CD14-positive monocyte (primary cell): Measurements from ENCODE around the gene IGF2BP3. TPM values are rescaled to one million over a fixed set of nuclear protein-coding genes. Genes with fewer than 3 reads are reported as not detected.

ENCODE experiments used
- DNase-seq, 3 donors: peaks; one replicate each; pipeline ENCODE4 v3.0.0-alpha.2; 2011 to 2022
- H2AFZ ChIP-seq: 2 replicates; pipeline ENCODE4 v1.6.0; 2012; ENCODE audit warnings: mild to moderate bottlenecking, low read depth, low read length, inconsistent platforms; ENCODE audit not compliant: insufficient read depth, poor library complexity, severe bottlenecking
- H3K27ac ChIP-seq, 2 donors: 1 replicate in 1 of 2; 2 replicates in 1 of 2; pipeline ENCODE4 v1.5.1; 2012 to 2013; ENCODE audit warnings: low read length in 2 of 2, control low read depth in 1 of 2, inconsistent platforms in 1 of 2, low read depth in 1 of 2, mild to moderate bottlenecking in 1 of 2
- H3K27me3 ChIP-seq, 2 donors: one replicate each; pipeline versions ENCODE4 v1.6.0 to v1.6.1; 2011 to 2013; ENCODE audit warnings: low read length in 2 of 2; ENCODE audit not compliant: control insufficient read depth in 2 of 2, insufficient read depth in 2 of 2
- H3K36me3 ChIP-seq, 2 donors: replicated peaks in 1 of 2; 1 replicate in 1 of 2; 2 replicates in 1 of 2; pipeline versions ENCODE4 v1.5.1 to v1.6.1; 2012 to 2013; ENCODE audit warnings: low read length in 2 of 2, control low read depth in 1 of 2, inconsistent platforms in 1 of 2, mild to moderate bottlenecking in 1 of 2; ENCODE audit not compliant: insufficient read depth in 2 of 2, control insufficient read depth in 1 of 2
- H3K4me1 ChIP-seq, 2 donors: 1 replicate in 1 of 2; 2 replicates in 1 of 2; pipeline versions ENCODE4 v1.5.1 to v1.6.1; 2012 to 2013; ENCODE audit warnings: low read length in 2 of 2, control low read depth in 1 of 2, inconsistent platforms in 1 of 2, mild to moderate bottlenecking in 1 of 2, moderate library complexity in 1 of 2; ENCODE audit not compliant: insufficient read depth in 2 of 2, control insufficient read depth in 1 of 2
- H3K4me2 ChIP-seq: replicated peaks from 2 replicates; pipeline ENCODE3; 2012; ENCODE audit warnings: low read length, moderate library complexity, mild to moderate bottlenecking; ENCODE audit not compliant: poor library complexity, severe bottlenecking; ENCODE audit errors: extremely low read depth
- H3K4me3 ChIP-seq, 3 experiments: fragments of 200-600 bp in 1 of 3; sonication (generic) in 1 of 3; replicated peaks in 1 of 3; 1 replicate in 2 of 3; 2 replicates in 1 of 3; pipeline ENCODE4 v1.5.1; 2011 to 2013; ENCODE audit warnings: low read length in 3 of 3, mild to moderate bottlenecking in 3 of 3, control low read depth in 2 of 3, low read depth in 2 of 3, inconsistent platforms in 1 of 3, moderate library complexity in 1 of 3
- H3K79me2 ChIP-seq: 2 replicates; pipeline ENCODE4 v1.6.0; 2012; ENCODE audit warnings: mild to moderate bottlenecking, control low read depth, inconsistent platforms, low read length, moderate library complexity; ENCODE audit not compliant: insufficient read depth
- H3K9ac ChIP-seq: 2 replicates; pipeline ENCODE4 v1.6.0; 2017; ENCODE audit warnings: low read length, mild to moderate bottlenecking; ENCODE audit not compliant: insufficient read depth, poor library complexity, severe bottlenecking
- H3K9me3 ChIP-seq, 2 donors: replicated peaks in 1 of 2; 1 replicate in 1 of 2; 2 replicates in 1 of 2; pipeline versions ENCODE4 v1.5.1 to v1.6.1; 2012 to 2013; ENCODE audit warnings: low read length in 2 of 2, control low read depth in 1 of 2; ENCODE audit not compliant: control insufficient read depth in 1 of 2, insufficient read depth in 1 of 2
- H4K20me1 ChIP-seq: 2 replicates; pipeline ENCODE4 v1.6.0; 2012; ENCODE audit warnings: mild to moderate bottlenecking, low read length, control low read depth, moderate library complexity; ENCODE audit not compliant: insufficient read depth
- H3K27ac Mint-ChIP-seq, 7 donors: one replicate each; pipeline ENCODE4 v1.8.0; 2020; ENCODE audit warnings: mild to moderate bottlenecking in 7 of 7, mixed read lengths in 7 of 7, moderate library complexity in 6 of 7, inconsistent platforms in 2 of 7
- H3K27me3 Mint-ChIP-seq, 3 donors: one replicate each; pipeline ENCODE4 v1.8.0; 2021 to 2022; ENCODE audit warnings: low read depth in 3 of 3, mild to moderate bottlenecking in 3 of 3, mixed read lengths in 3 of 3, moderate library complexity in 3 of 3, inconsistent platforms in 1 of 3
- H3K36me3 Mint-ChIP-seq, 2 donors: one replicate each; pipeline ENCODE4 v1.8.0; 2020; ENCODE audit warnings: mixed read lengths in 2 of 2, inconsistent platforms in 1 of 2, mild to moderate bottlenecking in 1 of 2
- H3K4me1 Mint-ChIP-seq: one replicate; pipeline ENCODE4 v1.8.0; 2020; ENCODE audit warnings: mild to moderate bottlenecking, mixed read lengths
- H3K4me3 Mint-ChIP-seq, 2 donors: one replicate each; pipeline ENCODE4 v1.8.0; 2020; ENCODE audit warnings: mild to moderate bottlenecking in 2 of 2, mixed read lengths in 2 of 2, moderate library complexity in 1 of 2
- H3K9me3 Mint-ChIP-seq, 7 donors: one replicate each; pipeline ENCODE4 v1.8.0; 2020 to 2022; ENCODE audit warnings: mixed read lengths in 7 of 7, mild to moderate bottlenecking in 6 of 7, moderate library complexity in 6 of 7, inconsistent platforms in 2 of 7
- WGBS: methylation state at CpG from one replicate; pipeline ENCODE4 v1.1.5; 2013; ENCODE audit warnings: missing lambda C conversion rate; ENCODE audit not compliant: insufficient coverage; 5-methylcytosine and 5-hydroxymethylcytosine counted together
- intact Hi-C, 2 donors: fragments of 100-400 bp; cut with micrococcal nuclease; formaldehyde crosslinking; loops; one replicate each; pipeline versions ENCODE4 v1.15.0 to v1.15.1; 2023
- polyA plus RNA-seq, 3 donors: library from polyadenylated mRNA; depleted of rRNA in 1 of 3; unstranded in 2 of 3; stranded (reverse) in 1 of 3; fragments of 300-500 nt in 2 of 3; fragments of >200 nt in 1 of 3; fragmentation: Illumina TruSeq in 2 of 3; gene quantifications; 1 replicate in 2 of 3; 2 replicates in 1 of 3; pipeline ENCODE4 v1.2.3, GENCODE V29; 2012 to 2021
- TF ChIP-seq, protein P1 (sequence below): fragments of 200-600 bp; IDR thresholded peaks from one replicate; pipeline ENCODE4 v1.8.0; 2022; ENCODE audit warnings: antibody characterized with exemption, mild to moderate bottlenecking

The IGF2BP3 gene
- polyA plus RNA-seq, 3 donors: 0.60 to 5.3 (median 3.2) TPM

DNA sequence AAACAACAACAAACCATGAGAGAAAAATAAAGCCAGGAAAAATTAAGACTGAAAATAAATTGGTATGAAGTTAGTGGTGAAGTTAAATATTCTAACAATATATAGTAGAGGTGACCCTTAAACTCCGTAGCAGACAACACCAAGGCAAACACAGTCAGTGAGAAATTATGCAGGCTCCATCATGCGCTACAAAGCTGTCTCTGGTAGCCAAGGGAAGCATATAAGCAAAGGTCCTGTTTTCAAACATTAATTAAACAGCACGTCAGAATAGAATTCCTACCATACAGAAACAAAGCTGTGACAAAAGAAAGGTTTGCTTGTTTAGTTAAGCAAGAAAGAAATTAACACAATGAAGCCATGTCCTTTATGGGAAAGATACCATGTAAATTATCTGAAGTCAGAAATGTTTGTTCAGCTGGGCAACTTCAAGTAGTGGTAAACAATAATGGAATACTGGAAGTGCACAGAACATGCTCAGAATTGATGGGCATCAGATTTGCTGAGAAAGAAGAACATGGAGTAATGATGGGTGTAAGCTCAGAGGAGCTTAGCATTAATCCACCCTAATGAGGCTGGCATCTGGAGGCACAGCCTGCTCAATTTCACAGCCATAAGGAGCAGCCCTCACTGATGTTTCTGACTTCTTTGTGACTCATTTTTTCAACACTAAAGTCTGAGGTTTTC lies 75.7 kb downstream of the IGF2BP3 start:
- H3K79me2 ChIP-seq: no peaks in the 10 kb centered on the region
- Mint-ChIP-seq H3K4me3 (no peak overlapping the region), H3K4me1 (no peaks in the 10 kb centered on the region), H3K36me3 (no peaks in the 10 kb centered on the region), H3K9me3 (no peaks in the 10 kb centered on the region), H3K27ac (no peak overlapping the region), H3K27me3 (peaks cover 1 to 5% (median 4%) of the 10 kb centered on the region in 3 donors)
- no peak overlapping the region for H2AFZ ChIP-seq
- TF ChIP-seq, protein P1, sequence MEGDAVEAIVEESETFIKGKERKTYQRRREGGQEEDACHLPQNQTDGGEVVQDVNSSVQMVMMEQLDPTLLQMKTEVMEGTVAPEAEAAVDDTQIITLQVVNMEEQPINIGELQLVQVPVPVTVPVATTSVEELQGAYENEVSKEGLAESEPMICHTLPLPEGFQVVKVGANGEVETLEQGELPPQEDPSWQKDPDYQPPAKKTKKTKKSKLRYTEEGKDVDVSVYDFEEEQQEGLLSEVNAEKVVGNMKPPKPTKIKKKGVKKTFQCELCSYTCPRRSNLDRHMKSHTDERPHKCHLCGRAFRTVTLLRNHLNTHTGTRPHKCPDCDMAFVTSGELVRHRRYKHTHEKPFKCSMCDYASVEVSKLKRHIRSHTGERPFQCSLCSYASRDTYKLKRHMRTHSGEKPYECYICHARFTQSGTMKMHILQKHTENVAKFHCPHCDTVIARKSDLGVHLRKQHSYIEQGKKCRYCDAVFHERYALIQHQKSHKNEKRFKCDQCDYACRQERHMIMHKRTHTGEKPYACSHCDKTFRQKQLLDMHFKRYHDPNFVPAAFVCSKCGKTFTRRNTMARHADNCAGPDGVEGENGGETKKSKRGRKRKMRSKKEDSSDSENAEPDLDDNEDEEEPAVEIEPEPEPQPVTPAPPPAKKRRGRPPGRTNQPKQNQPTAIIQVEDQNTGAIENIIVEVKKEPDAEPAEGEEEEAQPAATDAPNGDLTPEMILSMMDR: no peak
- no peak overlapping the region for H3K4me3 ChIP-seq
- 100% methylated on average over 1 of the region's 3 CpGs for WGBS
- no peaks in the 10 kb centered on the region for H4K20me1 ChIP-seq
- no peak overlapping the region for H3K4me2 ChIP-seq
- H3K27ac ChIP-seq: no peak overlapping the region
- no peak for DNase-seq
- no peaks in the 10 kb centered on the region for H3K36me3 ChIP-seq
- H3K9me3 ChIP-seq: no peaks in the 10 kb centered on the region
- H3K27me3 ChIP-seq: no peaks in the 10 kb centered on the region
- no peak overlapping the region for H3K9ac ChIP-seq
- H3K4me1 ChIP-seq: no peaks in the 10 kb centered on the region
- intact Hi-C loops: no loop called here

DNA sequence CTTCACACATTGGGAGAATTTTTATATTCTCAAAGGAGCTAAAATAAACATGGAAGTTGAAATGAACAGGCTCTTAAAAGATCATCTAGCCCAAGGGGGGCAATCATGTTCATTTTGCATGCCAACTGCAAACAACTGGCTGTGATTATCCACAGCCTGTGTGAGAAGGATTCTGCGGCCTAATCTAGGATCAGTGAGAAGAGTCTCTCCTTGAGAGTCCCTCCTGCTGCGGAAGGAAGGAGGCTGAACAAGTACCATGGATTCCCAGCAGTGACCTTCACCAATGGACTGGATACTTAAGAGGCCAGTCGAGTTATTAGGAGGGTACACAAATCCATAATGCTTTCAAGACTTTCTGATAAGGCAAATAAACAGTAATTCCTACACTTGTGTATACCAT lies 76.7 kb downstream of the IGF2BP3 start:
- no peaks in the 10 kb centered on the region for H3K36me3 ChIP-seq
- intact Hi-C loops: no loop called here
- no peak for DNase-seq
- WGBS: 100% methylated on average over 1 of the region's 3 CpGs
- H3K9me3 Mint-ChIP-seq: no peaks in the 10 kb centered on the region
- no peaks in the 10 kb centered on the region for H3K27me3 ChIP-seq
- no peaks in the 10 kb centered on the region for H3K9me3 ChIP-seq
- no peaks in the 10 kb centered on the region for H3K79me2 ChIP-seq
- peaks cover 1 to 5% (median 4%) of the 10 kb centered on the region in 3 donors for H3K27me3 Mint-ChIP-seq
- no peaks in the 10 kb centered on the region for H3K4me1 Mint-ChIP-seq
- H3K4me2 ChIP-seq: no peak overlapping the region
- H3K27ac ChIP-seq: no peak overlapping the region
- H4K20me1 ChIP-seq: no peaks in the 10 kb centered on the region
- H3K36me3 Mint-ChIP-seq: no peaks in the 10 kb centered on the region
- no peak overlapping the region for H3K4me3 ChIP-seq
- H3K4me1 ChIP-seq: no peaks in the 10 kb centered on the region
- H2AFZ ChIP-seq: no peak overlapping the region
- TF ChIP-seq, protein P1: no peak
- H3K4me3 Mint-ChIP-seq: no peak overlapping the region
- no peak overlapping the region for H3K9ac ChIP-seq
- no peak overlapping the region for H3K27ac Mint-ChIP-seq
